GM18861 (cell line): ENCODE results near the gene PDSS2.
"Not testable (repeated sequence)": the region's sequence is repeated elsewhere in the genome, so short reads cannot be mapped to it uniquely, and the experiment has no call there.

Source experiments
- ATAC-seq: cut with Tn5 transposase; IDR thresholded peaks from one replicate; pipeline ENCODE4 v1.9.1; 2021; ENCODE audit not compliant: unreplicated experiment

Gene PDSS2

GRCh38 chr6:107459283-107460082 is at the start of gene PDSS2:
Gene PDSS2, minus strand, starts transcription at chr6:107459564. Its CDS starts 279 bp downstream, at chr6:107459285.
- peak; percentile 92 for ATAC-seq

- ATAC-seq: no peak
Observed at GRCh38 chr6:107506145-107506544, 46.8 kb upstream of the PDSS2 start.

- ATAC-seq: no peak
Observed at GRCh38 chr6:107504270-107505026, 45.1 kb upstream of the PDSS2 start.

GRCh38 chr6:107496892-107497684 is 37.7 kb upstream of the PDSS2 start:
- ATAC-seq: no peak

GRCh38 chr6:107495971-107496370 is 36.6 kb upstream of the PDSS2 start:
- ATAC-seq: no peak

- no peak for ATAC-seq
Observed at GRCh38 chr6:107495196-107495643, 35.9 kb upstream of the PDSS2 start.

GRCh38 chr6:107493158-107494057 is 34.0 kb upstream of the PDSS2 start:
- ATAC-seq: no peak

- ATAC-seq: no peak
Observed at GRCh38 chr6:107491760-107492660, 32.6 kb upstream of the PDSS2 start.

GRCh38 chr6:107491138-107491609 is 31.8 kb upstream of the PDSS2 start:
- ATAC-seq: no peak

GRCh38 chr6:107490566-107491137 is 31.3 kb upstream of the PDSS2 start:
- no peak for ATAC-seq

GRCh38 chr6:107489636-107490565 is 30.5 kb upstream of the PDSS2 start, which contains the start of gene SOBP:
Gene SOBP, plus strand, starts transcription at chr6:107490117. Its CDS starts 500 bp downstream, at chr6:107490617.
- ATAC-seq: no peak

- ATAC-seq: no peak
Observed at GRCh38 chr6:107488875-107489635, 29.7 kb upstream of the PDSS2 start.

- ATAC-seq: no peak
Observed at GRCh38 chr6:107488174-107488874, 29.0 kb upstream of the PDSS2 start.

GRCh38 chr6:107485157-107485556 is 25.8 kb upstream of the PDSS2 start:
- no peak for ATAC-seq

- no peak for ATAC-seq
Observed at GRCh38 chr6:107479089-107479690, 19.8 kb upstream of the PDSS2 start.

GRCh38 chr6:107475826-107476225 is 16.5 kb upstream of the PDSS2 start:
- ATAC-seq: not testable (repeated sequence)
